GM18526 (cell line): ENCODE measurements around the gene NINL.

Experiments used
- POLR2A ChIP-seq: IDR thresholded peaks from 3 replicates; pipeline ENCODE4 v1.6.1; 2011; ENCODE audit not compliant: insufficient read length; ENCODE audit errors: extremely low read depth

NINL gene

GRCh38 chr20:25487306-25487705, 98.0 kb downstream of the NINL start:
- no peak for TF ChIP-seq POLR2A

GRCh38 chr20:25486377-25486776, 99.0 kb downstream of the NINL start:
- no peak for TF ChIP-seq POLR2A

- no peak for TF ChIP-seq POLR2A
Measured at GRCh38 chr20:25485872-25486271, 99.5 kb downstream of the NINL start.

- no peak for TF ChIP-seq POLR2A
Measured at GRCh38 chr20:25484911-25485511, 100.3 kb downstream of the NINL start.

- TF ChIP-seq POLR2A: no peak
Measured at GRCh38 chr20:25484224-25484846, 101.0 kb downstream of the NINL start.

GRCh38 chr20:25483431-25484132, 101.7 kb downstream of the NINL start:
- TF ChIP-seq POLR2A: no peak

GRCh38 chr20:25481918-25482253, 103.4 kb downstream of the NINL start:
- no peak for TF ChIP-seq POLR2A

- no peak for TF ChIP-seq POLR2A
Measured at GRCh38 chr20:25481235-25481917, 104.0 kb downstream of the NINL start.

GRCh38 chr20:25480797-25481196, 104.5 kb downstream of the NINL start:
- no peak for TF ChIP-seq POLR2A

- no peak for TF ChIP-seq POLR2A
Measured at GRCh38 chr20:25480156-25480555, 105.2 kb downstream of the NINL start.

GRCh38 chr20:25479638-25480037, 105.7 kb downstream of the NINL start:
- TF ChIP-seq POLR2A: no peak

- TF ChIP-seq POLR2A: no peak
Measured at GRCh38 chr20:25478889-25479568, 106.3 kb downstream of the NINL start.

- TF ChIP-seq POLR2A: no peak
Measured at GRCh38 chr20:25477014-25477882, 108.1 kb downstream of the NINL start.

GRCh38 chr20:25476106-25477013, 109.0 kb downstream of the NINL start:
- no peak for TF ChIP-seq POLR2A

- no peak for TF ChIP-seq POLR2A
Measured at GRCh38 chr20:25471020-25471419, 114.3 kb downstream of the NINL start.
